A375 (cell line): ENCODE data around the gene ASAP3. TPM values are rescaled to one million over a fixed set of nuclear protein-coding genes. Genes with fewer than 3 reads are reported as not detected.

Source experiments
- total RNA-seq: library from RNA; depleted of rRNA; stranded (reverse); fragments of >200 nt; shearing (Covaris generic); gene quantifications from 2 replicates; pipeline ENCODE4 v1.2.3, GENCODE V29; 2014; rRNA removed

Gene ASAP3
- total RNA-seq = 6.2 and 8.4 TPM in 2 replicates

DNA sequence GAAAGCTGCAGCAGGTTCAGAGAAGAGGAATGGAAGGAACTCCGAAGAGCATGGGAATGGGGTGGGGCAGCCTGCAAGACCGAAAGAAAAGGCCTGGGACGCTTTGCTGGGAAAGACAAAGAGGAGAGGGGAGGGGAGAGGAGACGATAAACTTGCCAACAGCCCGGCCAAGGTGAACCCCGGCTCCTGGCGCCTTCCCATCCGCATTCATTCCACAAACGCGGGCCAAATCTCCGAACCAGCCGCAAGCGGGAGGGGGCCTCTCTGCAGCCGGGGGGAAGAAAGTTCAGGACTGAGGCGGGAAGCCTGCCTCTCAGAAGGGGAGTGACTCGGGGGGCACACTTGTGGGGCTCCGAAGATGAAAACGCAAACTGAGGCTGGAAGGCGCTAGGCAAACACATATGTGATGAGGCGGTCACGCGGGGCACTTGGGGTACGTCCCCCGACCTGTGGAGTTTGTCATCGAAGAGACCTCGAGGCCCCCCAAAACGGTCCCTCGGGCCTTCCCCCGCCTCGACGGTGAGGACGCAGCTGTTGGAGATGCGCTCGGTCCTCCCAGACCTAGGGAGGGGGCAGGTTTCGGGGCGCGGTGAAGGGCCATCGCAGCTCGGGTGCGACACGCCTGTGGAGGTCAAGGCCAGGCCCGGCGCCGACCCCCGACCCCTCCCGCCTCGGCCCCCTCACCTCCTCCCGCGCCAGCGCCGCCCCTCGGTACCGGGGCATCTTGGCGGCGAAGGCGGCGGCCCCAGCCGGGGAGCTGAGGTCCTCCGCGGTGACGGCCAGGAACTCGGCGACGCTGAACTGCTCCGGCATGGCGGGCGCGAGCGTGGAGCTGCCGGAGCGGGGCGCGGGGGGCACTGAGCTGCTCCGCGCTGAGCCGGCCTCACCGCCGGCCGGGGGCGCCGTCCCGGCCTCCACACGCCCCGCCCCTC, at the start of gene ASAP3:
ASAP3 (minus strand) TSS at position 859 of the 932 bp plus-strand sequence; CDS start at position 813, 46 bp downstream.

DNA sequence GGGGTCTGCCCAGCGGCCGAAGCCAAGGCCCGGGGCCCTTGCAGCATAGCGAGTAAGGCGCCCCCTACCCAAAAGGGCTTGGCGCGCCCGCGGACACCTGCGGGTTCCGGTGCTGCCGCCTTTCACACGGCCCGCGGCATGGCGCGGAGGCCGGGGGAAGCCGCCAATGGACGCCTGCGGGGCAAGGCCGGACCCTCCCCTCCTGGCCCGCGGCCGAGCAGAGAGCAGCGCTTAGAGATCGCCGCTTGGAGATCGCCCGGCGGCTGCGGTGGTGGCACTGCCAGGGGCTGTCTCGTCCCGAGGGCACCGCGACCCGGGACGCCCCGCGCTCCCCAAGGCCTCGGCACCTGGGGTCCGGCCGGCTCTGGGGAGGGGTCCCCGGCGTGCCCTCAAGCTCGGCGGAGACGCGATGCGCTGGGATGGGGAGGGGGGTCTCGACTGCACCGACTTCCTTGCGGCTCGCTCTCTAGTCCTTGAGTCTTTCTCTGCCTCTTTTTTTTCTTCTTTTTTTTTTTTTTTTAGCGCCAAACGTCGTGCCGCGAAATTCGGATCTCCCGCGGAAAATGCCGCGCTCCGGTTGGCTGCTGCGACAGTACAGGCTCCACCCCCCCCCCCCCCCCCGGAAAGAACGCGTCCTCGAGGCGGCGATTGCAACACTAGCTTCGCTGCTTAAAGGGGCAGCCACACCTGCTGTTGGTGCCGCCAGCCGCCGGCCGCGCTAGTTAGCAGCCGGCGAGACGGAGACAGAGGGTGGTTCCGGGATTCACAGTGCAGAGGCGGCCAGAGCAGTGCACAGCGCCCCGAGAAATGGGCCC, 47.0 kb upstream of the ASAP3 start, which contains the start of gene E2F2:
E2F2 (minus strand) TSS at position 487 of the 815 bp plus-strand sequence; CDS start at position 47, 440 bp downstream.

DNA sequence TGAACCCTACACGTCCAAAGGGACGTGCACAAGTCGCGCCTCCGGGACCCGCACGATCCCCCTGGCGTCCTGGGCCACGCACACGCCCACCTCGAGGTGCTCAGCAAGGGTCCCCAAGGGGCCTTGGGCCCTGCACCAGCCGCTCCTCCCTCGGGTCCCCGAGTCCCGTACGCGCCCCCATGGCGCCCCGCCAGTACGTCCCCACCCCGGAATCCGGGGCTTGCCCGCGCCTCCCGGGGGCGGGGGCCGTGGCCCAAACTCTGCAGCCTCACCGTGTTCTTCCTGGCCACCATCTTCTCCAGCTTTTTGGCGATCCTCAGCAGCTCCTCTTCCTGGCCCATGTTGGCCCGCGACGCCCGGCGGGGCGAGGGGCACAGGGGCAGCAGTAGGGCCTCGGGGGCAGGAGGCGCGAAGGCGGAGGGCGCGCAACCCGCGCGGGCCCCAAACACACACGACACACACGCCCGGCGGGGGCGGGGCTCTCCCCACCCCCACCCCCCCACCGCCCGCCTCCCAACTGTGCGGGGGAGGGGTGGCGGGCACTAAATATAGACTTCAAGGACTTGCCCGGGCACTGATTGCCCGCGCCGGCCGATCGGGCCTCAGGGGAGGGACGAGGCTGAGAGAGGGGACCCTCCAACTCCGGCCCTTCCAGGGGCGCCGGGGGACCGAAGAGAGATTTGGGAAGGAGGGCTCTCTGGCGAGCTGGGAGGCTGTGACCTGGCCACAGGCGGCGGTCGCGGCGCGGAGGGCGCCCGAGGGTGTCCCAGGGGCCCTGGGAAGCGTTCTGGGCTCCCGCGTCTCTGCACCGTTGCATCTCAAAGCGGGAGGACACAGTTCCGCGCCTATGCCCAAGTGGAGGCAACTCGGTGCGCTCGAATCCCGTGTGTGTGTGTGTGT, 59.4 kb downstream of the ASAP3 start, which contains the start of gene TCEA3:
TCEA3 (minus strand) TSS at position 456 of the 900 bp plus-strand sequence; CDS start at position 341, 115 bp downstream.

Other genes starting within 250 kb of the ASAP3 start
- gene HNRNPR, start 139.9 kb downstream of the ASAP3 start, total RNA-seq = 240 and 269 TPM in 2 replicates
- 5.2 and 7.5 TPM in 2 replicates for gene ZNF436, start 114.3 kb downstream of the ASAP3 start, total RNA-seq
- gene TCEA3, start 59.4 kb downstream of the ASAP3 start, total RNA-seq = 1.4 and 2.1 TPM in 2 replicates
- gene E2F2, start 47.1 kb upstream of the ASAP3 start, total RNA-seq = 8.0 and 9.4 TPM in 2 replicates
- gene ID3, start 75.3 kb upstream of the ASAP3 start, total RNA-seq = 598 and 600 TPM in 2 replicates
- 2,905 and 3,612 TPM in 2 replicates for gene RPL11, start 207.6 kb upstream of the ASAP3 start, total RNA-seq